Esophagus muscularis mucosa (tissue), 4 donors: ENCODE measurements around the gene ATP2B2.

Source experiments
- EP300 ChIP-seq: sonication (generic); formaldehyde crosslinking; IDR thresholded peaks from one replicate; pipeline ENCODE4 v1.6.1; 2017; ENCODE audit warnings: antibody characterized with exemption
- POLR2A ChIP-seq: fragments of 450-650 bp; IDR thresholded peaks from one replicate; pipeline ENCODE4 v1.6.1; 2017; ENCODE audit warnings: antibody characterized with exemption, moderate library complexity, mild to moderate bottlenecking, low read depth
- POLR2AphosphoS5 ChIP-seq, 2 donors: sonication (generic); formaldehyde crosslinking; IDR thresholded peaks; one replicate each; pipeline ENCODE4 v1.6.1; 2017; ENCODE audit warnings: antibody characterized with exemption in 2 of 2
- TF ChIP-seq, protein P1 (sequence below), 3 experiments: fragments of 200-600 bp in 2 of 3; fragments of 450-650 bp in 1 of 3; sonication (generic) in 2 of 3; IDR thresholded peaks; one replicate each; pipeline ENCODE4 v1.5.1; 2017 to 2019; ENCODE audit warnings: antibody characterized with exemption in 3 of 3, mild to moderate bottlenecking in 2 of 3, moderate library complexity in 1 of 3

DNA sequence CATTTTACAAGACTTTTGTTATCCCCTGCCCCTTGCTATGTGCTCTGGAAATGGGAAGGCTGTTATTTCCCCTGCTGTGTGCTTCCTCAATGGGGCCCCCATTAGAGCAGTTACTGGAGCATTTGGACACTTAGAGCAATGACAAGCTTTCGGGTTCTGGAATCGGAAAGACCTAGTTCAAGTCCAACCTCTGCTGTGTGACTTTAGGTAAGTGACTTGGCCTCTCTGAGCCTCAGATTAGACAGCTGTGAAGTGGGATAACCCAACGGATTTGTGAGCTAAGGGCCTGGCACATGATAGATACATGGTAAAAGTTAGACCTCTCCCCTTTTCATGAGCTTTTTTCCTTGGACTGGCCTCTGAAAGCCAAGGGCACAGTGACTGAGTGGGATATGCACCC is 100.5 kb downstream of the ATP2B2 start:
- TF ChIP-seq POLR2AphosphoS5 (IDR thresholded peaks at IDR 0.05) (no peak), EP300 (no peak), POLR2A (no peak)
- TF ChIP-seq, protein P1, sequence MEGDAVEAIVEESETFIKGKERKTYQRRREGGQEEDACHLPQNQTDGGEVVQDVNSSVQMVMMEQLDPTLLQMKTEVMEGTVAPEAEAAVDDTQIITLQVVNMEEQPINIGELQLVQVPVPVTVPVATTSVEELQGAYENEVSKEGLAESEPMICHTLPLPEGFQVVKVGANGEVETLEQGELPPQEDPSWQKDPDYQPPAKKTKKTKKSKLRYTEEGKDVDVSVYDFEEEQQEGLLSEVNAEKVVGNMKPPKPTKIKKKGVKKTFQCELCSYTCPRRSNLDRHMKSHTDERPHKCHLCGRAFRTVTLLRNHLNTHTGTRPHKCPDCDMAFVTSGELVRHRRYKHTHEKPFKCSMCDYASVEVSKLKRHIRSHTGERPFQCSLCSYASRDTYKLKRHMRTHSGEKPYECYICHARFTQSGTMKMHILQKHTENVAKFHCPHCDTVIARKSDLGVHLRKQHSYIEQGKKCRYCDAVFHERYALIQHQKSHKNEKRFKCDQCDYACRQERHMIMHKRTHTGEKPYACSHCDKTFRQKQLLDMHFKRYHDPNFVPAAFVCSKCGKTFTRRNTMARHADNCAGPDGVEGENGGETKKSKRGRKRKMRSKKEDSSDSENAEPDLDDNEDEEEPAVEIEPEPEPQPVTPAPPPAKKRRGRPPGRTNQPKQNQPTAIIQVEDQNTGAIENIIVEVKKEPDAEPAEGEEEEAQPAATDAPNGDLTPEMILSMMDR (IDR thresholded peaks at IDR 0.05) = no peak
